ENCODE data around the gene MNAT1. TPM values are rescaled to one million over a fixed set of nuclear protein-coding genes. Genes with fewer than 3 reads are reported as not detected.

The MNAT1 gene
- total RNA-seq, 1 experiment from 2014 or later = 95.7 TPM

DNA sequence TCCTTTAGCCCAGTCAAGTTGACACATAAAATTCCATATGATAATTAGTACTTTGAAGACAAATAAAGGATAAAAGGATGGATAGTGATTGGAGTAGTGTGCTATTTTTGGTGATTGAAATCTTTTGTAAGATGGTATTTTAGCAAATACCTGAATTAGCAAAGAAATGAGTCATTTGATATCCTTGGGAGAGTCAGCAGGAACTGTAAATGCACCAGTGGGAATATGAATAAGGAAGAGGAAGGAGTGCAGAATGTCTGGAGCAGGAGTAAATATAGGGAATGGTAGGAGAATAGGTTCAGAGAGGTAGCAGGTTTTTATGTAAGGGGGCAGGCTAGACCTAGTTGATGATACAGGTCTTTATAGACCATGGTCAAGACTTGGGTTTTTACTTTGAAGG is 171.4 kb downstream of the MNAT1 start:
- no peaks in the 10 kb centered on the region for H3K9me2 ChIP-seq (replicated peaks; ENCODE audit: low read length)
- peak; percentile 94 for ATAC-seq
- TF ChIP-seq, protein P1, sequence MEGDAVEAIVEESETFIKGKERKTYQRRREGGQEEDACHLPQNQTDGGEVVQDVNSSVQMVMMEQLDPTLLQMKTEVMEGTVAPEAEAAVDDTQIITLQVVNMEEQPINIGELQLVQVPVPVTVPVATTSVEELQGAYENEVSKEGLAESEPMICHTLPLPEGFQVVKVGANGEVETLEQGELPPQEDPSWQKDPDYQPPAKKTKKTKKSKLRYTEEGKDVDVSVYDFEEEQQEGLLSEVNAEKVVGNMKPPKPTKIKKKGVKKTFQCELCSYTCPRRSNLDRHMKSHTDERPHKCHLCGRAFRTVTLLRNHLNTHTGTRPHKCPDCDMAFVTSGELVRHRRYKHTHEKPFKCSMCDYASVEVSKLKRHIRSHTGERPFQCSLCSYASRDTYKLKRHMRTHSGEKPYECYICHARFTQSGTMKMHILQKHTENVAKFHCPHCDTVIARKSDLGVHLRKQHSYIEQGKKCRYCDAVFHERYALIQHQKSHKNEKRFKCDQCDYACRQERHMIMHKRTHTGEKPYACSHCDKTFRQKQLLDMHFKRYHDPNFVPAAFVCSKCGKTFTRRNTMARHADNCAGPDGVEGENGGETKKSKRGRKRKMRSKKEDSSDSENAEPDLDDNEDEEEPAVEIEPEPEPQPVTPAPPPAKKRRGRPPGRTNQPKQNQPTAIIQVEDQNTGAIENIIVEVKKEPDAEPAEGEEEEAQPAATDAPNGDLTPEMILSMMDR (conservative IDR thresholded peaks at IDR 0.05; ENCODE audit: low read depth, low read length) = no peak
- no peak for TF ChIP-seq EZH2 (IDR thresholded peaks at IDR 0.05; ENCODE audit: low read length, unreplicated experiment)
- no peak for TF ChIP-seq EZH2phosphoT487 (IDR thresholded peaks at IDR 0.05; ENCODE audit: borderline replicate concordance, low read length)
- H3K36me3 ChIP-seq (ENCODE audit: low read depth, low read length) = no peaks in the 10 kb centered on the region
- H3F3A ChIP-seq (ENCODE audit: low read length, unreplicated experiment) = no peaks in the 10 kb centered on the region
- H3K9ac ChIP-seq (ENCODE audit: low read length) = no peak overlapping the region
- intact Hi-C loops (cut with micrococcal nuclease) = no loop called here
- H3K9me3 ChIP-seq (ENCODE audit: low read length) = no peaks in the 10 kb centered on the region
- no peaks in the 10 kb centered on the region for H3K4me1 ChIP-seq (ENCODE audit: insufficient read depth, low read length)
- ChIA-PET CTCF (no interaction called here), POLR2A (ENCODE audit: unreplicated experiment) (no interaction called here)
- H2AFZ ChIP-seq (ENCODE audit: low read length) = no peak overlapping the region
- BruUV-seq (replicated peaks) = TSS peak; percentile 5
- H3K27me3 ChIP-seq (ENCODE audit: low read length) = no peaks in the 10 kb centered on the region
- no peaks in the 10 kb centered on the region for H4K20me1 ChIP-seq (ENCODE audit: low read length)
- DNase-seq = peak; percentile 43
- H3K4me2 ChIP-seq (ENCODE audit: low read length) = no peak overlapping the region
- no peak overlapping the region for H3K4me3 ChIP-seq (ENCODE audit: low read length)
- H3K27ac ChIP-seq (ENCODE audit: low read length) = no peak overlapping the region
- no peaks in the 10 kb centered on the region for H3K79me2 ChIP-seq (ENCODE audit: low read length)

DNA sequence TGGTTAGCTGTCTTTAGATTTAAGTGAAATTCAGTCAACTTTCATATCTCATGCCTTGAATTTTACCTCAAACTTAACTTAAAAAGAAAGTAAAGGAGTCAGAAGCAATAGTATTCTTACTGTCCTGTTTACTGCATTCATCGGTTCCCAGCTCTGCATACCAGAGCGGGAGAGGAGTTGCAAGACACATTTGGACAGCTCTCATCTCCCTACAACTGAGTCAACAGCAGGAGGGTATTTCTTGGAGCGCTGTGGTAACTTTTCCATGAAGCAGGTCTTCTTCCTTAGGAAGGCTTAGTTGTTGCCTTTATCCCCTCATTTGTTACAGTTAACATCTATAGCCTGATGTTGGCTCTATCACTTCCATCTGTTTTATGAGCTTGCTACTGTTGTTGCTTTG is 181.2 kb downstream of the MNAT1 start:
- ChIA-PET POLR2A (ENCODE audit: unreplicated experiment) (interaction anchor here (0.6 kb wide), 1 partner anchor 67 kb away, joined by 3 read pairs; no protein-coding TSS in a partner anchor), CTCF (interaction anchor here (0.5 kb wide), 1 partner anchor 110 kb away, joined by 3 read pairs; no protein-coding TSS in a partner anchor)
- intact Hi-C loops (cut with micrococcal nuclease) = no loop called here
- H4K20me1 ChIP-seq (ENCODE audit: low read length) = no peaks in the 10 kb centered on the region
- no peaks in the 10 kb centered on the region for H3K9me2 ChIP-seq (replicated peaks; ENCODE audit: low read length)
- H2AFZ ChIP-seq (ENCODE audit: low read length) = no peak overlapping the region
- DNase-seq (no peak), ATAC-seq (no peak)
- no peaks in the 10 kb centered on the region for H3K36me3 ChIP-seq (ENCODE audit: low read depth, low read length)
- H3K27ac ChIP-seq (ENCODE audit: low read length) = no peak overlapping the region
- H3K4me3 ChIP-seq (ENCODE audit: low read length) = no peak overlapping the region
- H3K9ac ChIP-seq (ENCODE audit: low read length) = no peak overlapping the region
- H3F3A ChIP-seq (ENCODE audit: low read length, unreplicated experiment) = no peaks in the 10 kb centered on the region
- H3K9me3 ChIP-seq (ENCODE audit: low read length) = no peaks in the 10 kb centered on the region
- no peaks in the 10 kb centered on the region for H3K4me1 ChIP-seq (ENCODE audit: insufficient read depth, low read length)
- no peak overlapping the region for H3K4me2 ChIP-seq (ENCODE audit: low read length)
- TF ChIP-seq EZH2 (IDR thresholded peaks at IDR 0.05; ENCODE audit: low read length, unreplicated experiment) (no peak), EZH2phosphoT487 (IDR thresholded peaks at IDR 0.05; ENCODE audit: borderline replicate concordance, low read length) (no peak)
- TF ChIP-seq, protein P1 (conservative IDR thresholded peaks at IDR 0.05; ENCODE audit: low read depth, low read length) = no peak
- H3K79me2 ChIP-seq (ENCODE audit: low read length) = no peaks in the 10 kb centered on the region
- no peaks in the 10 kb centered on the region for H3K27me3 ChIP-seq (ENCODE audit: low read length)
- no TSS peak for BruUV-seq (replicated peaks)

DNA sequence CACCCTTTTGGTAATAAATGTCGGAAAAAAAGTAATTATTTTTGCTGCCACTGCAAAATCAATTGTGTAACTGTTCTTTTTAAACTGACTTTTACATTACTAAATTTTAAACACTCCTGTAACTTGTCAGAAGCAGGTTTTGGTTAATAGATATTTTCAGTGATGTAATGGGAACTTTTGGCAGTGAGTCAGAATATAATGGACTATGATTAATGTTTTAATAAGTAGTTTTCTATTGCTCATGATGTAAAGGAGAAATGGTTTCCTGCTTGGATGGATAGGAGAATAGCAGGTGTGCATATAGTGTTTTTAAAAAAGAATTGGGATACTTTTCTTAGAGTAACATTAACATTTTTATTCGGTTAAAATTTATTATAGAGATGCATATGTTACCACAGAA is 187.5 kb downstream of the MNAT1 start:
- H3K9ac ChIP-seq (ENCODE audit: low read length) = no peak overlapping the region
- H3K9me2 ChIP-seq (replicated peaks; ENCODE audit: low read length) = no peaks in the 10 kb centered on the region
- no peaks in the 10 kb centered on the region for H3K9me3 ChIP-seq (ENCODE audit: low read length)
- TF ChIP-seq EZH2 (IDR thresholded peaks at IDR 0.05; ENCODE audit: low read length, unreplicated experiment) (no peak), EZH2phosphoT487 (IDR thresholded peaks at IDR 0.05; ENCODE audit: borderline replicate concordance, low read length) (no peak)
- TF ChIP-seq, protein P1 (conservative IDR thresholded peaks at IDR 0.05; ENCODE audit: low read depth, low read length) = no peak
- H3K27me3 ChIP-seq (ENCODE audit: low read length) = no peaks in the 10 kb centered on the region
- no peaks in the 10 kb centered on the region for H3F3A ChIP-seq (ENCODE audit: low read length, unreplicated experiment)
- intact Hi-C loops (cut with micrococcal nuclease) = no loop called here
- H3K4me3 ChIP-seq (ENCODE audit: low read length) = no peak overlapping the region
- DNase-seq (peak; percentile 81), ATAC-seq (peak; percentile 87)
- H2AFZ ChIP-seq (ENCODE audit: low read length) = no peak overlapping the region
- H3K79me2 ChIP-seq (ENCODE audit: low read length) = no peaks in the 10 kb centered on the region
- H3K36me3 ChIP-seq (ENCODE audit: low read depth, low read length) = no peaks in the 10 kb centered on the region
- no peak overlapping the region for H3K27ac ChIP-seq (ENCODE audit: low read length)
- H4K20me1 ChIP-seq (ENCODE audit: low read length) = 0 out of 2 replicates have a peak, but pooled peaks cover 5% of the 10 kb centered on the region
- H3K4me2 ChIP-seq (ENCODE audit: low read length) = no peak overlapping the region
- CTCF ChIA-PET = no interaction called here
- BruUV-seq (replicated peaks) = no TSS peak
- peaks cover 9% of the 10 kb centered on the region for H3K4me1 ChIP-seq (ENCODE audit: insufficient read depth, low read length)
- POLR2A ChIA-PET (ENCODE audit: unreplicated experiment) = no interaction called here

All from PC-3 (cell line).